HCT116 (cell line): ENCODE results near the gene NACC2.

Experiments used
- EZH2 ChIP-seq: fragments of 200-600 bp; sonication (generic); IDR thresholded peaks from 2 replicates; pipeline ENCODE4 v1.6.1; 2017; ENCODE audit warnings: antibody characterized with exemption, mixed run types
- POLR2A ChIP-seq: IDR thresholded peaks from 2 replicates; pipeline ENCODE4 v1.7.0; 2011; ENCODE audit warnings: borderline replicate concordance; ENCODE audit not compliant: insufficient read depth, insufficient read length; ENCODE audit errors: extremely low read depth
- POLR2AphosphoS5 ChIP-seq: IDR thresholded peaks from 2 replicates; pipeline ENCODE4 v1.6.1; 2011; ENCODE audit warnings: mild to moderate bottlenecking, low read depth, low read length, moderate library complexity
- RAD21 ChIP-seq: IDR thresholded peaks from 2 replicates; pipeline ENCODE4 v1.6.1; 2012; ENCODE audit warnings: low read depth, mild to moderate bottlenecking
- SIN3A ChIP-seq: IDR thresholded peaks from 2 replicates; pipeline ENCODE4 v1.6.1; 2012; ENCODE audit warnings: low read depth
- ZNF274 ChIP-seq: fragments of 200-500 bp; sonication (Bioruptor generic); IDR thresholded peaks from 2 replicates; pipeline ENCODE4 v1.6.1; 2014; ENCODE audit warnings: mild to moderate bottlenecking, low read depth, low read length, inconsistent platforms
- TF ChIP-seq, protein P1 (sequence below): IDR thresholded peaks from 2 replicates; pipeline ENCODE4 v1.6.1; 2012; ENCODE audit warnings: low read depth
- TF ChIP-seq, protein P2 (sequence below), 3 experiments: fragments of 200-600 bp in 1 of 3; sonication (generic) in 1 of 3; IDR thresholded peaks in 2 of 3; conservative IDR thresholded peaks in 1 of 3; 2 replicates each; pipeline ENCODE4 v1.5.1; 2012 to 2017; ENCODE audit warnings: low read depth in 2 of 3, low read length in 2 of 3, antibody characterized with exemption in 1 of 3, borderline replicate concordance in 1 of 3, control low read depth in 1 of 3, mild to moderate bottlenecking in 1 of 3, mixed read lengths in 1 of 3, mixed run types in 1 of 3, moderate library complexity in 1 of 3; ENCODE audit not compliant: insufficient read depth in 1 of 3

DNA sequence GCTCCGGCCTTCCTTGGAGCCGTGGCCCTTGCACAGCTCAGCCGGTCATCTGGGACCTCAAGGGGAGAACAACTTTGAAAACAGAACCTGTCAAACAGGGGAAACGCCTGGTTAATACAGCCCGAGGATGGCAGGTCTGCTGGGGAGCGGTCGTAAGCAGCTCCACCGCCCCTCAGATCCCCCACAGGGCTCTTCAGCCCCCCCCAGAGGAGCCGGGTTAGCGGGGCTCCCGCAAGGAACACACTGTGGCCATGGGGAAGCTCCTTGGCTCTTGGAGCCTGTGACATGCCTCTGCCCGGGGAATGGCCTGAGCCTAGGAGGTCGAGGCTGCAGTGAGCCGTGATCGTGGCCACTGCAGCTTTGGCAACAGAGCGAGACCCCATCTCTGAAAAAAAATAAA, 16.8 kb upstream of the NACC2 start:
- TF ChIP-seq EZH2 = no peak
- TF ChIP-seq POLR2A = no peak
- TF ChIP-seq, protein P1, sequence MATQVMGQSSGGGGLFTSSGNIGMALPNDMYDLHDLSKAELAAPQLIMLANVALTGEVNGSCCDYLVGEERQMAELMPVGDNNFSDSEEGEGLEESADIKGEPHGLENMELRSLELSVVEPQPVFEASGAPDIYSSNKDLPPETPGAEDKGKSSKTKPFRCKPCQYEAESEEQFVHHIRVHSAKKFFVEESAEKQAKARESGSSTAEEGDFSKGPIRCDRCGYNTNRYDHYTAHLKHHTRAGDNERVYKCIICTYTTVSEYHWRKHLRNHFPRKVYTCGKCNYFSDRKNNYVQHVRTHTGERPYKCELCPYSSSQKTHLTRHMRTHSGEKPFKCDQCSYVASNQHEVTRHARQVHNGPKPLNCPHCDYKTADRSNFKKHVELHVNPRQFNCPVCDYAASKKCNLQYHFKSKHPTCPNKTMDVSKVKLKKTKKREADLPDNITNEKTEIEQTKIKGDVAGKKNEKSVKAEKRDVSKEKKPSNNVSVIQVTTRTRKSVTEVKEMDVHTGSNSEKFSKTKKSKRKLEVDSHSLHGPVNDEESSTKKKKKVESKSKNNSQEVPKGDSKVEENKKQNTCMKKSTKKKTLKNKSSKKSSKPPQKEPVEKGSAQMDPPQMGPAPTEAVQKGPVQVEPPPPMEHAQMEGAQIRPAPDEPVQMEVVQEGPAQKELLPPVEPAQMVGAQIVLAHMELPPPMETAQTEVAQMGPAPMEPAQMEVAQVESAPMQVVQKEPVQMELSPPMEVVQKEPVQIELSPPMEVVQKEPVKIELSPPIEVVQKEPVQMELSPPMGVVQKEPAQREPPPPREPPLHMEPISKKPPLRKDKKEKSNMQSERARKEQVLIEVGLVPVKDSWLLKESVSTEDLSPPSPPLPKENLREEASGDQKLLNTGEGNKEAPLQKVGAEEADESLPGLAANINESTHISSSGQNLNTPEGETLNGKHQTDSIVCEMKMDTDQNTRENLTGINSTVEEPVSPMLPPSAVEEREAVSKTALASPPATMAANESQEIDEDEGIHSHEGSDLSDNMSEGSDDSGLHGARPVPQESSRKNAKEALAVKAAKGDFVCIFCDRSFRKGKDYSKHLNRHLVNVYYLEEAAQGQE = no peak
- TF ChIP-seq, protein P2, sequence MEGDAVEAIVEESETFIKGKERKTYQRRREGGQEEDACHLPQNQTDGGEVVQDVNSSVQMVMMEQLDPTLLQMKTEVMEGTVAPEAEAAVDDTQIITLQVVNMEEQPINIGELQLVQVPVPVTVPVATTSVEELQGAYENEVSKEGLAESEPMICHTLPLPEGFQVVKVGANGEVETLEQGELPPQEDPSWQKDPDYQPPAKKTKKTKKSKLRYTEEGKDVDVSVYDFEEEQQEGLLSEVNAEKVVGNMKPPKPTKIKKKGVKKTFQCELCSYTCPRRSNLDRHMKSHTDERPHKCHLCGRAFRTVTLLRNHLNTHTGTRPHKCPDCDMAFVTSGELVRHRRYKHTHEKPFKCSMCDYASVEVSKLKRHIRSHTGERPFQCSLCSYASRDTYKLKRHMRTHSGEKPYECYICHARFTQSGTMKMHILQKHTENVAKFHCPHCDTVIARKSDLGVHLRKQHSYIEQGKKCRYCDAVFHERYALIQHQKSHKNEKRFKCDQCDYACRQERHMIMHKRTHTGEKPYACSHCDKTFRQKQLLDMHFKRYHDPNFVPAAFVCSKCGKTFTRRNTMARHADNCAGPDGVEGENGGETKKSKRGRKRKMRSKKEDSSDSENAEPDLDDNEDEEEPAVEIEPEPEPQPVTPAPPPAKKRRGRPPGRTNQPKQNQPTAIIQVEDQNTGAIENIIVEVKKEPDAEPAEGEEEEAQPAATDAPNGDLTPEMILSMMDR (IDR thresholded peaks at IDR 0.05 in 2 of 3, conservative IDR thresholded peaks at IDR 0.05 in 1 of 3; ENCODE audit: borderline replicate concordance in 1 of 3, insufficient read depth in 1 of 3, low read depth in 2 of 3, low read length in 2 of 3) = no peak
- no peak for TF ChIP-seq SIN3A
- no peak for TF ChIP-seq ZNF274
- TF ChIP-seq RAD21 = no peak
- no peak for TF ChIP-seq POLR2AphosphoS5
